HEK293 (cell line): ENCODE measurements around the gene SH3GLB1.

Experiments
- CTCF ChIA-PET: fragments of 350-600 bp; formaldehyde crosslinking; extraction: SDS; loops from one replicate; lab custom pipeline; 2021; ENCODE audit warnings: antibody characterized with exemption; lab: Yijun Ruan, JAX
- POLR2A ChIA-PET: fragments of 300-600 bp; formaldehyde crosslinking; extraction: SDS; loops from one replicate; lab custom pipeline; 2020; ENCODE audit warnings: antibody characterized with exemption, inconsistent platforms; lab: Yijun Ruan, JAX
- H3K27ac ChIP-seq: fragments of 200-500 bp; sonication (Bioruptor generic); 2 replicates; pipeline ENCODE4 v1.5.1; 2014; ENCODE audit warnings: low read depth, low read length, control low read depth, inconsistent platforms; ENCODE audit errors: extremely low read depth
- H3K36me3 ChIP-seq, 2 experiments: fragments of 200-500 bp in 1 of 2; sonication (Bioruptor generic) in 1 of 2; 1 replicate in 1 of 2; 2 replicates in 1 of 2; pipeline ENCODE4 v1.5.1; 2014 to 2017; ENCODE audit warnings: inconsistent platforms in 2 of 2, low read length in 2 of 2; ENCODE audit not compliant: control insufficient read depth in 2 of 2, insufficient read depth in 1 of 2
- H3K4me1 ChIP-seq: fragments of 200-500 bp; sonication (Bioruptor generic); 2 replicates; pipeline ENCODE4 v1.5.1; 2014; ENCODE audit warnings: mild to moderate bottlenecking, low read length, inconsistent platforms; ENCODE audit not compliant: control insufficient read depth, insufficient read depth
- H3K4me3 ChIP-seq: 2 replicates; pipeline ENCODE4 v1.5.1; 2011; ENCODE audit warnings: low read depth, mild to moderate bottlenecking, control low read depth, low read length, moderate library complexity
- H3K9me3 ChIP-seq: fragments of 200-500 bp; sonication (Bioruptor generic); 2 replicates; pipeline ENCODE4 v1.5.1; 2014; ENCODE audit warnings: low read depth, low read length, inconsistent platforms; ENCODE audit not compliant: control insufficient read depth, insufficient read depth
- AEBP2 ChIP-seq: fragments of 450-650 bp; formaldehyde crosslinking; IDR thresholded peaks from 2 replicates; pipeline ENCODE4 v1.5.1; 2016; ENCODE audit warnings: missing biosample characterization, missing genetic modification characterization, borderline replicate concordance
- KLF10 ChIP-seq: fragments of 450-650 bp; IDR thresholded peaks from 2 replicates; pipeline ENCODE4 v1.5.1; 2018; ENCODE audit warnings: missing biosample characterization, mild to moderate bottlenecking, missing genetic modification characterization
- REST ChIP-seq: fragments of 450-650 bp; formaldehyde crosslinking; IDR thresholded peaks from 2 replicates; pipeline ENCODE4 v1.5.1; 2016; ENCODE audit warnings: missing biosample characterization, missing genetic modification characterization
- SCRT2 ChIP-seq: fragments of 450-650 bp; formaldehyde crosslinking; IDR thresholded peaks from 2 replicates; pipeline ENCODE4 v1.5.1; 2016; ENCODE audit warnings: missing biosample characterization, missing genetic modification characterization
- SP2 ChIP-seq: fragments of 450-650 bp; formaldehyde crosslinking; IDR thresholded peaks from 2 replicates; pipeline ENCODE4 v1.5.1; 2016; ENCODE audit warnings: missing biosample characterization, missing genetic modification characterization
- ZBTB17 ChIP-seq: fragments of 450-650 bp; formaldehyde crosslinking; IDR thresholded peaks from 2 replicates; pipeline ENCODE4 v1.5.1; 2016; ENCODE audit warnings: missing biosample characterization, missing genetic modification characterization
- ZBTB7A ChIP-seq: fragments of 450-650 bp; formaldehyde crosslinking; IDR thresholded peaks from 2 replicates; pipeline ENCODE4 v1.5.1; 2016; ENCODE audit warnings: low read depth, missing biosample characterization, missing genetic modification characterization
- ZNF140 ChIP-seq: fragments of 450-650 bp; formaldehyde crosslinking; IDR thresholded peaks from 2 replicates; pipeline ENCODE4 v1.5.1; 2016; ENCODE audit warnings: missing biosample characterization, missing genetic modification characterization
- ZNF148 ChIP-seq: fragments of 450-650 bp; formaldehyde crosslinking; IDR thresholded peaks from 2 replicates; pipeline ENCODE4 v1.5.0; 2017; ENCODE audit warnings: missing biosample characterization, missing genetic modification characterization, borderline replicate concordance
- ZNF16 ChIP-seq: fragments of 450-650 bp; formaldehyde crosslinking; IDR thresholded peaks from 2 replicates; pipeline ENCODE4 v1.5.1; 2016; ENCODE audit warnings: low read depth, missing biosample characterization, missing genetic modification characterization
- ZNF19 ChIP-seq: fragments of 450-650 bp; formaldehyde crosslinking; IDR thresholded peaks from 2 replicates; pipeline ENCODE4; 2016; ENCODE audit warnings: missing biosample characterization, missing genetic modification characterization, low read depth
- ZNF2 ChIP-seq: fragments of 450-650 bp; formaldehyde crosslinking; IDR thresholded peaks from 2 replicates; pipeline ENCODE4 v1.5.1; 2016; ENCODE audit warnings: missing biosample characterization, missing genetic modification characterization
- ZNF211 ChIP-seq: fragments of 450-650 bp; formaldehyde crosslinking; IDR thresholded peaks from 2 replicates; pipeline ENCODE4 v1.5.1; 2016; ENCODE audit warnings: low read depth, missing biosample characterization, missing genetic modification characterization
- ZNF354C ChIP-seq: fragments of 450-650 bp; formaldehyde crosslinking; IDR thresholded peaks from 2 replicates; pipeline ENCODE4 v1.5.1; 2016; ENCODE audit warnings: missing biosample characterization, missing genetic modification characterization, low read depth, borderline replicate concordance
- ZNF37A ChIP-seq: fragments of 450-650 bp; IDR thresholded peaks from 2 replicates; pipeline ENCODE4 v1.5.1; 2018; ENCODE audit warnings: missing biosample characterization, missing genetic modification characterization
- ZNF404 ChIP-seq: fragments of 450-650 bp; formaldehyde crosslinking; IDR thresholded peaks from 2 replicates; pipeline ENCODE4 v1.5.1; 2017; ENCODE audit warnings: missing biosample characterization, missing genetic modification characterization
- ZNF423 ChIP-seq: fragments of 450-650 bp; formaldehyde crosslinking; IDR thresholded peaks from 2 replicates; pipeline ENCODE4 v1.5.1; 2016; ENCODE audit warnings: missing biosample characterization, missing genetic modification characterization
- ZNF473 ChIP-seq: fragments of 450-650 bp; formaldehyde crosslinking; IDR thresholded peaks from 2 replicates; pipeline ENCODE4 v1.5.1; 2017; ENCODE audit warnings: missing biosample characterization, missing genetic modification characterization
- ZNF561 ChIP-seq: fragments of 450-650 bp; IDR thresholded peaks from 2 replicates; pipeline ENCODE4 v1.5.1; 2018; ENCODE audit warnings: missing biosample characterization, missing genetic modification characterization, borderline replicate concordance
- ZNF571 ChIP-seq: fragments of 450-650 bp; formaldehyde crosslinking; IDR thresholded peaks from 2 replicates; pipeline ENCODE4 v1.5.0; 2017; ENCODE audit warnings: missing biosample characterization, missing genetic modification characterization
- ZNF610 ChIP-seq: fragments of 450-650 bp; formaldehyde crosslinking; IDR thresholded peaks from 2 replicates; pipeline ENCODE4 v1.5.1; 2016; ENCODE audit warnings: missing biosample characterization, missing genetic modification characterization, borderline replicate concordance
- ZNF654 ChIP-seq: fragments of 450-650 bp; formaldehyde crosslinking; IDR thresholded peaks from 2 replicates; pipeline ENCODE4 v1.5.1; 2016; ENCODE audit warnings: low read depth, missing biosample characterization, missing genetic modification characterization
- ZNF785 ChIP-seq: fragments of 450-650 bp; formaldehyde crosslinking; IDR thresholded peaks from 2 replicates; pipeline ENCODE4 v1.5.1; 2016; ENCODE audit warnings: missing biosample characterization, missing genetic modification characterization
- ZNF830 ChIP-seq: fragments of 450-650 bp; IDR thresholded peaks from 2 replicates; pipeline ENCODE4 v1.5.0; 2018; ENCODE audit warnings: missing biosample characterization, missing genetic modification characterization, low read depth, mild to moderate bottlenecking, moderate library complexity

The SH3GLB1 gene

GRCh38 chr1:86741947-86742572, 37.7 kb downstream of the SH3GLB1 start:
- H3K4me1 ChIP-seq: no peaks in the 10 kb centered on the region
- H3K36me3 ChIP-seq: peaks cover 19 to 70% of the 10 kb centered on the region in 2 experiments
- H3K9me3 ChIP-seq: no peaks in the 10 kb centered on the region
- no peak overlapping the region for H3K27ac ChIP-seq
- TF ChIP-seq ZNF654 (tag by site-specific recombination): peak; percentile 58
- TF ChIP-seq ZNF354C (tag by site-specific recombination): no peak
- TF ChIP-seq SCRT2: 0 out of 2 replicates have a peak, but pooled peaks have one; percentile 32
- TF ChIP-seq, all 188 proteins: peak for 2
- ChIA-PET POLR2A (interaction anchor here (0.6 kb wide), 1 partner anchor 43 kb away, joined by 3 read pairs; no protein-coding TSS in a partner anchor), CTCF (interaction anchor here (0.5 to 1.5 kb wide), 9 partner anchors 11 to 186 kb away, joined by 3 to 4 read pairs (median 3); partner anchors contain the start of gene SH3GLB1)
- H3K4me3 ChIP-seq: no peak overlapping the region

- no peak for TF ChIP-seq ZNF785 (tag by site-specific recombination)
- no peak for TF ChIP-seq ZNF404 (tag by site-specific recombination)
- TF ChIP-seq ZNF830: no peak
- TF ChIP-seq ZNF610 (tag by site-specific recombination): no peak
- no peak for TF ChIP-seq AEBP2
- TF ChIP-seq KLF10 (tag by site-specific recombination): no peak
- TF ChIP-seq ZNF140 (tag by site-specific recombination): no peak
- TF ChIP-seq ZNF571 (tag by site-specific recombination): no peak
- no peak for TF ChIP-seq ZBTB7A
- TF ChIP-seq ZBTB17 (tag by site-specific recombination): no peak
- no peak for TF ChIP-seq SP2
- TF ChIP-seq ZNF16 (tag by site-specific recombination): no peak
- no peak for TF ChIP-seq ZNF423 (tag by site-specific recombination)
- CTCF ChIA-PET: interaction anchor here (2.3 kb wide), 1 partner anchor 248 kb away, joined by 10 read pairs; no protein-coding TSS in a partner anchor
- Histone ChIP-seq H3K9me3 (no peaks in the 10 kb centered on the region), H3K27ac (no peak overlapping the region), H3K36me3 (peaks cover 5 to 35% of the 10 kb centered on the region in 2 experiments; a peak in 2 of 3 replicates), H3K4me3 (no peak overlapping the region), H3K4me1 (peaks cover 7% of the 10 kb centered on the region; the same call in 1 of the 2 replicates)
- POLR2A ChIA-PET: no interaction called here
Observed at GRCh38 chr1:86747304-86747703, 42.9 kb downstream of the SH3GLB1 start.

- H3K4me3 ChIP-seq: no peak overlapping the region
- peaks cover 0 to 22% of the 10 kb centered on the region in 2 experiments; a peak in 1 of 3 replicates for H3K36me3 ChIP-seq
- POLR2A ChIA-PET: no interaction called here
- H3K9me3 ChIP-seq: no peaks in the 10 kb centered on the region
- CTCF ChIA-PET: interaction anchor here (0.5 to 1.0 kb wide), 4 partner anchors 10 to 250 kb away, joined by 3 to 4 read pairs (median 4); no protein-coding TSS in a partner anchor
- peaks cover 7% of the 10 kb centered on the region for H3K4me1 ChIP-seq
- H3K27ac ChIP-seq: no peak overlapping the region
- no peak for TF ChIP-seq ZNF473 (tag by site-specific recombination)
- no peak for TF ChIP-seq ZNF19 (tag by site-specific recombination)
- no peak for TF ChIP-seq ZNF561
- TF ChIP-seq ZNF211 (tag by site-specific recombination): no peak
- no peak for TF ChIP-seq ZNF37A (tag by site-specific recombination)
- no peak for TF ChIP-seq REST (tag by site-specific recombination)
- TF ChIP-seq ZNF2 (tag by site-specific recombination): no peak
- TF ChIP-seq ZNF148 (tag by site-specific recombination): no peak
Observed at GRCh38 chr1:86748622-86749373, 44.4 kb downstream of the SH3GLB1 start.
